Endometrium (tissue), 2 donors: ENCODE data around the gene JARID2.
"Not testable (repeated sequence)": the region's sequence is repeated elsewhere in the genome, so short reads cannot be mapped to it uniquely, and the experiment has no call there.

Experiments used
- FAIRE-seq: peaks from 2 replicates; lab custom pipeline; 2012; peaks lifted over from hg19 to GRCh38; lab: Jason Lieb, UNC
- donor health status: control.
- donor health status: control.

Gene JARID2

DNA sequence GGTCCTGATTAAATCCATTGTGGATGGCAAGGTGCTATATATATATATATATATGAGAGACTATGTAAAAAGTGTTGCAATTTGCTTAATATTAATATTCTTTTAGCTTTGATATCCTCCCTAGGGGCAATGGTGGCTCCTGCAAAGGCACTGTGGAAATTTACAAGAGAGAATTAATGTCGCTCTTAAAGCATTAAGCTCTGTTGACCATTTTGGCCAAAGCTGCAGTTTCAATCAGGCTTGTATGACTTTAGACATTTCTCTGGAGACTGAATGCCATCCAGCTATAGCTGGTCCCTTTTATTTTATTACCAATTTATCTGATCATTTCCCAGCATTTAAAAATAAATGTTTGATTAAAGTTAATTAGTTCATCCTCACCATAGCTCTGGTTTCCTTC, 155.3 kb downstream of the JARID2 start:
- FAIRE-seq, result no peak

DNA sequence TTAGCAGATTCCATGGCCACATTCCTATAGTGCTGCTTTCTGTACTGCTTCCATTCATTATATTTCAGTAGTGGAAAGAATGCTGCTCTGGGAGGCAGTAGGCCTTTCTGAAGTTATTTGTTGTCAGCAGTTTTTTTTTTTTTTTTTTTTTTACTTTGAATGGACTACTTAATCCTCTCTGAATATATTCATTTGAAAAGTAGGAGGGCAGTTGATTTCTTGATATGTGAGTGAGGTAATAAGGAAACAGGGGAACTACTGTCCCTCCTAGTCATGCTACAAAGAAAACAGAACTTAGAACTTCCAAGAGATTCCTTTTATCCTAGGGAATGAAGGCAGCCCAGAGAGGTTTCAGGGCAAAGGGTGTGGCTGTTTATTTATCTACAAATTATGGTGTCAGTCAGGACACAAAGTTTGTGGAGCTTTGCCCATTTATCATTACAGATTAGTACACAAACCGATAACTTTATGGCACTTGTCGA, 155.9 kb downstream of the JARID2 start:
- FAIRE-seq, result no peak

DNA sequence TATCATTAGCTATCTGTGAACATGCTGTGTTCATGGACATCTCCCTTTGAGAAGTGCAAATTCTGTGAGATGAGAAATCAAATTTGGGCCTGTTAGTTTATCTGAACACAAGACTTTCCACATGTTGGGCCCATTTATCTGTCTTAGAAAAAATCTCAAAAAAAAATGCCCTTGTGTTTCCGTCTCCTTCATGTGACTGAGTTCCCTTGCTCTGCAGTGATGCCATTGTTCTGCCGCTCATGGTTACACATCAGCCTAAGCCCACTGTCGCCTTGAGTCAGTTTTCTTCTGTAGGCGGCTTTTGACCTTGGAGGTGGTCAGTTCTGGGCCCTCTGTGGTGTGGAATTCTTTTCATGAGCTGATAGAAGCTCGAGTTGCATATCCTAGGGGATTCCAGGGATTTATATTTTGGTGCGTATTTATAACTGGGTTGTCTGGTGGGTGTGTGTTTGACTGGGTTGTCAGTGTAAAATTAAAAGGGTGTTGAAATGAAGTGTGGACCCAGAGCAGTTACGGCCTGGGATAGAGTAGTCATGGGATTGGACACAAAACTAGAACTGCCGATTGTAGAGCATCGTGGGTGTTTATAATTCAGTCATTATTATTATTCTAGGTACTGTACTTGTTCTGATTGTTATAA, 156.7 kb downstream of the JARID2 start:
- FAIRE-seq, result no peak

DNA sequence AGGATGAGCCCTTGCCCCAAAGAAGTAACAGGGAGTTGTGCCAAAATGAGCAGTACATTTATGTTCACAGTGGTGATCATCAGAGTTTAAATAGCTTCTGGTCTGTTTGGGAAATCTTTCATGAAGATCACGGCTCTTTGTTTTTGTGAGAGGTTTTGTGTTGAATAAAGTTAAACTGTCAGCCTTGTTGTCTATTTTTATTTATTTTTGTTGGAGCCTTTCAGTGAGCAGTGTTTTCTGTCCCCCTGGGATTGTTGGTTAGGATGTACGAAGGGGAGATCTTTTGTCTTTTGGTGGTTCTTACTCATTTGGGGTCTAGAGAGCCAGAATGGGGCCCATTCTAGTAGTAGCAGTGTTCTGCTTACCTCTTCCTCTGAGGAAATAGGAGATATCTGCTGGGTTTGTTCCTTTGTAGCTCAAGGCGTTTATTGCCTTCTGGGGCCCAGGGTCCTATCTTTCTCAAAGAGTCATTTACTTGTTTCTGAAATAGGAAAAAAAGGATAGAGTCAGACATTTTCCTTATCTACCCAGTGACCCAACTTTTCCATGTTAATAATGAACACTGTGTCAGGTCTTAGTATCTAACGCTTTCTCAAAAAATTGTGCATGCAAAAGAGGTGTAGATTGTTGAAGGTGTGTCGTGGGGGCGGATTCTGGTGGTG, 157.4 kb downstream of the JARID2 start:
- FAIRE-seq, result no peak

DNA sequence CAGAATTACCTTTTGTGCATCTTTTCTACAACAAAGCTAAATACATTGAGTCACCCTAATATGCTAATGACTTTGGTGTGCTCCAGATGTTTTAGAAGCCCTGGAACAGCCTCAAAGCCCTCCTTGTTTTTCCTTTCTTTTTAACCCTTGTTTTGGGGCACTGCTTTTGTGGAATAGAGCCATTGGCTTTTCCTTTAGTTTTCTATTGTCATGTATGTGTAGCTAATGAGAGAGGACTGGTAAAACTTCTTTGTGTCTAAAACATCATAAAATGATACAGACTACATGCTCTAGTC, 158.8 kb downstream of the JARID2 start:
- FAIRE-seq, result no peak

DNA sequence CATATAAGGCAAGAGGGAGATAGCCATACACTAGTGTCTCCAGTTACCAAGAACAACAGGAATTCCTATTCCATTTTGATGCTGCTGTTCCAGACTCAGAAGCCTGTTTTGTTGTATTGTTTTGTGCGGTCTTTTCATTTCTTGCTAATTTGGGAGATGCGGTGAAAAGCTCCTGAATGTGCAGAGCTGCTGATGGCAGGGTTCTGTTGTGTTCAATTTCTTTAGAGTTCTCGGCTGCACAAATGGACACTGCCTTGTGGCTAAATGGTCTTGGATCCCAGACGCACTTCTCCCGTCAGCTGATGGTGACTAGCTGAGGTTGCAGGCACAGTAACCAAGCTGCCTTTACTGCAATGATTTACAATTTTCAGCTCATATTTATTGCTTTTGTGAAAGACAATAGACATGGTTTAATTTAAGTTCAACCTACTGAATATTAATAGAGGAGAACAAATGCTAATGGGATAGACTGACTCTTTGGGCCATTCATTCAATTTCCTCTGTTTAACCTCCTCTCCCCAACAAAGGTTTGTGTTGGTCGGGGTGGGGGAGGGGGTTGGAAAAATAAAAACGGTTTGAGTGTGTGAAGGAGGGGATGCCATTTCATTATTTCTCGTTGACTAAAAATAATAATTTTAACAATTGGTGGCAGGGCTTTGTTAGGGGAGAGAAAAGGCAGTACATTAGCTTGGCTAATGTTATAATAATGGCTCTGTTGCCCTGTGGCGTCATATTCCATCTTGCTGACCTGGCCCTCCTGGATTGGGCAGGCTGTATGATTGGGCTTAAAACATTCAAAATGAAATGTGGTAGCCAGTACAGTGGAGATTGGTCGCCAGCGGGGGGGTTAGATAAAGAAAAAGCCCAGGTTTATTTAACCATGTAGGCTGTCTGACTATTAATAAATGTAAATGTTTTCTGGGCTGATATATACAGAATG, 159.5 kb downstream of the JARID2 start:
- FAIRE-seq, result no peak

DNA sequence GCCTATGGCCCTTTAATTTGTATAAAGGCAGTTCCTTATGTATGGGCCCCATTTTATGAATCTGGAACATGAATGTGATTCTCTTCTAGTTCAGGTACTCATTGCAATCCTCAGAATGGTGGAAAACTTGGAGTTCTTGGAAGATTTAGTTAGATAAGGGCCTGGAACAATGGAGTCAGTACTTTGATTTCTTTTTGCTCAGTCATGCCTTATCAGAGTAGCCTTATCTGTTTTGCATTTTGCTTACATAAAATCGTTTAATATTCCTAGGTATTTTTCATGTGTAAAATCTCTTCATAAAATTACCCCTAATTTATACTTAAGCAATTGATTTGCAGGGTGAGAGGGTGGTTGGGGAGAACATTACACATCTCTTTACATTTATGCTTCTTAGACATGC, 160.6 kb downstream of the JARID2 start:
- FAIRE-seq, result no peak

DNA sequence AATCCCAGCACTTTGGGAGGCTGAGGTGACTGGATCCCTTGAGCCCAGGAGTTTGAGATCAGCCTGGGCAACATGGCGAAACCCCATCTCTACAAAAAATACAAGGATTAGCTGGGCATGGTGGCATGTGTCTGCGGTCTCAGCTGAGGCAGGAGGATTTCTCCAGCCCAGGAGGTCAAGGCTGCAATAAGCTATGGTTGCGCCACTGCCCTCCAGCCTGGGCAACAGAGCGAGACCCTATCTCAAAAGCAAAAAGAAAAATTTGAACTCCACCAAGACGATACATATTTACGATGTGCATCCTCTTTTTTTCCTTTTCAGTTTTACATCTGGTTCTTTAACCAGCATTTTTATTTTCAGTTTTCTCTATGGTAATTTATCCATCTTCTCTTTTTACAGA, 162.1 kb downstream of the JARID2 start:
- no peak for FAIRE-seq

DNA sequence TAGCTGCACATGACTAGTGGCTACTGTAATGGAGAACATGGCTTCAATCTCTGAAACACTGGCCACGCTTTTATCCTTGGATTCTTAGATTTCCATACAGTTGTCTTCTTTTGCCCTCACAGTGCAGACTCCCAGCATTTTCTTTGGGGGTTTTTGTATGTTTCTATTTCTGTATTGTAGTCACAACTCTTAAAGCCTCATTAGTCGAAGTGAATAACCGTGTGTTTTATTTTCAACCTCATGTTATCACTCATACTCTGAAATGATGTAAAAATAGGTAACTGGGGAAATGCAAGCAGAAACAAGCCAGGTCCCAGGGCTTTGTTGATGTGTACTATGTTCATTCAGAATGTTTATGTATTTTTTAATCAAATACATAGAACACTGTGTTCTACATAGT, 162.9 kb downstream of the JARID2 start:
- no peak for FAIRE-seq

DNA sequence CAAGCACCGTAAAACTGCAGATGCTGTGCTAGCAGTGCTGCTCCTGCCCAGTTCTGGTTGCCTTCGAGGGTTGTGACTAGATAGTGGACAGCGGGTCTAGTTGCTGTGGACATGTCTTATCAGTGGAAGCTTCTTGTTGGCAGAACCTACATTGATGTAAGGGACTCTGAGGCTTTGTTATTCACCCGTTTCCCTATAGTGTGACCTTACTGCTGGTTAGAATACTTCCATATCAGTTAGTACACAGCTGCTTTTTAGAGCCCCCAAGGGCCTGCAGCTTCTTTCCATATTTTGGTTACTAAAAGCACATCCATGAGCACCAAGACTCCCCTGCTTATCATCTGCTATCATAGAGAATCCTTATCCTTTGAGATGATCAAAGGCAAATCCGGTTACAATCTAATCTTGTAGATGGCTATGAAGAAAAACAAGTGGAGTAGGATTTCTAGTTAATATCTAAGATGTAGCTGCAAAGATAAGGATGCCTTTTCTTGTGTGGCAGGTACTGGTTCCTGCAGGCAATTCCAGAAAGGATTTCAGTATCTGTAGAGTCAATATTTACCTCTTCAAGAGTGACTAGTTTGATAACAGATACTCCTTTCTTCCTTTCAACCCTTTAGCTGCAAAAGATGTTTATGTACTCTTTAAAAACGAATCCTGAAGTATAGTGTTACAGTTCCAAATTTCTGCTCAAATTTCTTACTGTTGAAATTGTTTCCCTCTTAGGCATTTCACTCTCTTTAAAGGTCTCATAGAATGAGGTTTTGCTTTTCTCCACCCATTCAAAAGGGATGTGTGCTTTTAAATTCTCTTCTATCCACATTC, 163.6 kb downstream of the JARID2 start:
- no peak for FAIRE-seq

DNA sequence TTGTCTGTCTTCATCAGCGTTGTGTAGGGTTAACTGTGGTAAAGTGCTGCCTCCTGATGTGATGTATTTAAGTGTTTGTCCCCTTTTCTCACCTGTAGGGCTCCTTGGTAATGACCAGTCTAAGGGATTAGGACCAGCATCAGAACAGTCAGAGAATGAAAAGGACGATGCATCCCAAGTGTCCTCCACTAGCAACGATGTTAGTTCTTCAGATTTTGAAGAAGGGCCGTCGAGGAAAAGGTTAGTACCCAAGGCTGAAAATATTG, 164.2 kb downstream of the JARID2 start:
- no peak for FAIRE-seq

DNA sequence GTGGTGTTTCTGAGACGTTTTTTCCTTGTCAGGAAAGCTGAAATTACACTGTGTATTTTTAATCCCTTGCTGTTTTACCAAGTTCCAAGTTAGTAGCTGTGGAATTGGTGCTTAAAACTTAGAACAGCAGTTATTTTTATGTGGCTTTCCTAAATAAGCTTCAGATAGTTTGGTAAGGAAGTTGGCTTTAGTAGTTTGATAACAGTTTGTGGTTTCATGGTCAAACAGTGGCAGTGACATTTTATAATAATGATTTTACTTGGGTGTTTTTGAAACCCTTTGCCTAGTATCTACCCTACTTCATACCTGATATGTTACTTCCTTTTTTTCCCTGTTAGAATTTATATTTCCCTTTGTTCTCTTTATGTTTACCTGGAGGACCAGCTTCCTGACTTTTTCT, 164.9 kb downstream of the JARID2 start:
- no peak for FAIRE-seq

DNA sequence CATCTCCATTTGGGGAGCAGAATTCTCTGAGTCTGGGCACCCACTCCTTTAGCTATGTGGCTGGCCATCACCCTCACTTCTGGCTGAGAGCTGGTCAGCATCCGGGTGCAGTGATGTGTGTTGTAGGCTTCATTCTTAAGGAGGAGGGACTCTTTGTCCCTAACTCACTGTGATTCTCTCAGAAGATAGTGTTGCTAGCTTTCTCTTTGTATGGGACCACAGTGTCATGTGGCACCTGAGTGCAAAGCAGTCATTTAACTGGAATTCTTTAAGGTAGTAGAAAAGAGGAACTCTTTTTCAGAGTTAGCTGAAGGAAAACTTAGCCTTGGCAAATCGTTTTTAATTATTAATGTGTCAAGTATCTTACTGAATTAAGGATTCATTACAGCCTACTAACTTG, 165.9 kb downstream of the JARID2 start:
- FAIRE-seq, result no peak

DNA sequence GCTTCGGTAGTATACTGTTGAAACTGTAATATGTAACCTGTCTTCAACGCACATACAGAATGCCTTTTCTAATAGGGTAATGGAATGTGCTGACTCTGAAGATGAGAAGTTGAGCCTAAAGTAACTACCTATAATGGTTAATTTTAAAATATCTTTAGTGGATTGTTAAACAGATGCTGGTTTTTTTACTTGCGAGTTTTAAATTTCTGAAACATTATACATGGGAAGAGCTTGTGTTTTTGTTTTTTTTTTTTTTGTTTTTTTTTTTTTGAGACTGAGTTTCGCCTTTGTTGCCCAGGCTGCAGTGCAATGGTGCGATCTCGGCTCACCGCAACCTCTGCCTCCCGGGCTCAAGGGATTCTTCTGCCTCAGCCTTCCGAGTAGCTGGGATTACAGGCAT, 166.9 kb downstream of the JARID2 start:
- no peak for FAIRE-seq

DNA sequence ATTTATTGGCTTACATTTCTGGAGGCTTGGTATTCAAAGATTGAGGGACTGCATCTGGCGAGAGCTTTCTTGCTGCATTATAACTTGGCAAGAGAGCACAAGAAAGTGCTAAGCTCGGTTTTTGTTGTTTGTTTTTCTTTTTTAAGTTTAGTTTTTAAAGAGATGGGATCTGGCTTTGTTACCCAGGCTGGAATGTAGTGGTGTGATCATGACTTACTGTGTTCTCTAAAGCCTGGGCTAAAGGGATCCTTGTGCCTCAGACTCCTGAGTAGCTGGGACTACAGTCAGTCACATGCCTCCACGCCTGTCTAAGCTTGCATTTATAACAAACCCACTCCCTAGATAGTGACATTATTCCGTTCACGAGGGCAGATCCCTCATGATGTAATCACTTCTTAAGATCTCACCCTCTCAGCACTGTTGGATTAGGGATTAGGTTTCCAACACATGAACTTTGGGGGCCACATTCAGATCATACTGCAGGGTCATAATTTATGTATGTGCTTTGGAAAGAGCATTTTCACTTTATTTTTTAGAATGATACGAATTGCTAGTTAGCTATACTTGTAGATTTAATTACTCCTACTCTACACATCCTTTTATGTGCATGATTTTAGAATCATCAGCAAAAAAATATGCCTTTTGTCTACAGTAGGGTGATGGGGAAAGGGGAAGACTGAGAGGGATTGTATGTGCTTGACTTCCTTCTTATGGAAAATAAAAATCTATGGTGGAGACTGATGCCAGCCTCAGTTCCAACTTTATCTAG, 167.8 kb downstream of the JARID2 start:
- FAIRE-seq, result peak; percentile 86

DNA sequence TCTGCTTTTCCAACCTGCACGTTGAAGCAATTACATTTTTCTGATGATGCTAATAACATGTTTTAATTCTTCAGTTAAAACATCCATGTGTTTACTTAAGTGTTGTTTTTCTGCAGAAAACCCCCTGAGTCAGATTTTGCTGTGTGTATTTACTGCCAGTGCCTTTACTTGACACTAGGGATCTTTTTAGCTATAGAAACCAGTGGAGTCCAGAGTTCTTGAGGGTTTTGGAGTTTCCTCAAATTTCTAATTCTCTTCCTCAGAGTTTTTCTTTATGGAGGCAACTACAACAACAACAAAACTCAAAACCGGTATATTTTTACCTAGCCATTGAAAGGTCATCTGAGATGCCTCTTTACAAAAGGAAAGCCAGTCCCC, 168.4 kb downstream of the JARID2 start:
- peak; percentile 51 for FAIRE-seq

DNA sequence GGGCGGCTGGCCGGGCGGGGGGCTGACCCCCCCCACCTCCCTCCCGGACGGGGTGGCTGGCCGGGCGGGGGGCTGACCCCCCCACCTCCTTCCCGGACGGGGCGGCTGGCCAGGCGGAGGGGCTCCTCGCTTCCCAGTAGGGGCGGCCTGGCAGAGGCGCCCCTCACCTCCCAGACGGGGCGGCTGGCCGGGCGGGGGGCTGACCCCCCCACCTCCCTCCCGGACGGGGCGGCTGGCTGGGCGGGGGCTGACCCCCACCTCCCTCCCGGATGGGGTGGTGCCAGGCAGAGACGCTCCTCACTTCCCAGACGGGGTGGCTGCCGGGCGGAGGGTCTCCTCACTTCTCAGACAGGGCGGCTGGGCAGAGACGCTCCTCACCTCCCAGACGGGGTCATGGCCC, 169.8 kb downstream of the JARID2 start:
- not testable (repeated sequence) for FAIRE-seq

DNA sequence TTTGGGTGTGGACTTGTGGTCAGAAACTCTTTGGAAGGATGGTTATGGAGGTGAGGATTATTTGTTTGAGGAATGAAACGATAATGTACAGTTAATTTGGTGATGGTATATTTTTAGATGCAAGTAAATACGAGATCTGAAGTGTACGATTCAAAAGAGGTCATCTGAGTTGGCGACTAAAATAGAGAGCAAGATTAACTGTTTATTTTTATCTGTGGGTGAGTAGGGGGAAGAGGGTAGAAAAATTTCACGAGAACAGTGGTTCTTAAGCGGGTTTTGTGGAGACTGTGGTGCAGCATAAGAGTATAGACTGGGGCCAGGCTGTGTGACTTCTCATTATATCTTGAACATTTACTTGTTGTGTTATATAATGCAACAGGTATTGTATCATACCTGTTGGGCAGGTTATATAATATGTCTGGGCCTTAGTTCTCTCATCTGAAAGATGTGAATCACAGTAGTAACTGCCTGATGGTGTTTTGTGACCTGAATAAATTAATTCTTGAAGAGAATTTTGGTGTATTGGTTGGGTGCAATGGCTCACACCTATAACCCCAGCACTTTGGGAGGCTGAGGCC, 171.2 kb downstream of the JARID2 start:
- FAIRE-seq, result no peak

DNA sequence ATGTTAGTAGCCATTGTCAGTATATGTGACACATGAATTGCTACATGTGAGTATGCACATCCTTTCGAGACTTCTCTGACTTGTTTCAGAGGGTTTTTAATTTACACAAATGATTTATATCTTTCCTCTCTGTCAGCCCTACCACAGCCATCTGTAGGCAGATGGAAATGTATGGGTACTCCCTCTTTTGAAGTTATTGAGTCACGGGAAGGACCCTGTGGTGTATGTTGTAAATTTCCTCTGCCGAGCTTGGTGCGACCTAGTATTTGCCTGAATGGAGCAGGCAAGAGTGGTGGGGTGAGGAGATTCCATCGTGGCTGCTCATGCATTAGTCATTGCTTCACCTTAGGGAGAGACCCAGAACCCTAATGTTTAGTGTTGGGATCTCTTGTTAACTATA, 171.9 kb downstream of the JARID2 start:
- FAIRE-seq, result no peak

DNA sequence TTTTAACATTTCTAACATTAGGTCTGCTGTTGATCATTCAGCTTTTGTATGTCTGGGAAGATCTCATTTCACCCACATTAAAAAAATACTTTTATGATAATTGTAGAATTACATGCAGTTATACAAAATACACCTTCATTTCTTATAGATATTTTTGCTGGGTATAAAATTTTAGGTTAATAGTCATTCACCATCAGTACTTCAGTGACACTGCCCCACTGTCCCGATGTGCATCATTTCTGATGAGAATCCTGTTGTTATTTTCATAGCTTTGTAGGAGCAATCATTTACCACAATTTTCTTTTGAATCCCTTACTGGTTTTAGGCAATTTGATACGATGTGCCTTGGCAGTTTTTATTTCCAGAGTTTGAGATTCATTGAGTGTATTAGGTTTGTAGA, 173.6 kb downstream of the JARID2 start:
- no peak for FAIRE-seq

DNA sequence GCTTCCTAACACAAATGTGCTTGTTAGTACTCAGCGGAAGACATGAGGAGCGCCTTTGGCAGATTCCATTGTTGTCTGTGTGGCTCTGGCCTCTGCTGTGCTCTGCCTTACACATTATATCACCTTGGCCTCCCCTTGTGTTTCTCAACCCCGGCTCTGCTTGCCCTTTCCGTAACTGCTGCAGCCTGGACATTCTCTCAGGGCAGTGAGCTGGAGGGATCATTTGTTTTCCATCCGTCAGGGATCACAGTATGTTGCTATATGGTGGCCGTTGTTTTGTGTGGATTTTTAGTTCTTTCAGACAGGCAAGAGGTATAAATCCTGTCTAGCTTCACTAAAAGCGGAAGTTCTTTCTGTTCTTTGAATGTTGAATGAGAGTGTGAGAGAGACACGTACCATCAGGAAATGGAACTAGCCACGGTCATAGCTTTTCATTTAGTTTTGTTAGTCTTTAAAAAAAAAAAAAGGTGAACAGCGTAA, 175.1 kb downstream of the JARID2 start:
- no peak for FAIRE-seq
